Measurements from ENCODE around the gene SH3RF3.

SH3RF3 gene

GRCh38 chr2:109182426-109182825, 53.4 kb downstream of the SH3RF3 start:
- Histone ChIP-seq H3K4me1 (ENCODE audit: insufficient read depth, insufficient read length) (no peaks in the 10 kb centered on the region), H3K36me3 (ENCODE audit: insufficient read depth, insufficient read length, low read length) (no peaks in the 10 kb centered on the region), H3K27me3 (ENCODE audit: insufficient read depth, insufficient read length) (no peaks in the 10 kb centered on the region), H3K4me3 (ENCODE audit: insufficient read length, low read depth) (no peak overlapping the region), H3K9me3 (ENCODE audit: insufficient read depth, low read length) (peaks cover 14% of the 10 kb centered on the region; the same call in 1 of the 2 replicates), H3K9ac (ENCODE audit: insufficient read length, low read depth) (no peak overlapping the region)
- DNase-seq (ENCODE audit: low read depth, low spot score), result no peak
- TF ChIP-seq ZNF274 (IDR thresholded peaks at IDR 0.05; ENCODE audit: low read depth, low read length) (no peak), SUZ12 (IDR thresholded peaks at IDR 0.05; ENCODE audit: extremely low read depth, insufficient read depth, insufficient read length) (no peak), YY1 (IDR thresholded peaks at IDR 0.05; ENCODE audit: insufficient read depth, insufficient read length) (no peak)

GRCh38 chr2:109183871-109184270, 54.9 kb downstream of the SH3RF3 start:
- Histone ChIP-seq H3K4me1 (ENCODE audit: insufficient read depth, insufficient read length) (no peaks in the 10 kb centered on the region), H3K9me3 (ENCODE audit: insufficient read depth, low read length) (peaks cover 14% of the 10 kb centered on the region; the same call in 1 of the 2 replicates), H3K27me3 (ENCODE audit: insufficient read depth, insufficient read length) (no peaks in the 10 kb centered on the region), H3K36me3 (ENCODE audit: insufficient read depth, insufficient read length, low read length) (no peaks in the 10 kb centered on the region), H3K4me3 (ENCODE audit: insufficient read length, low read depth) (no peak overlapping the region), H3K9ac (ENCODE audit: insufficient read length, low read depth) (no peak overlapping the region)
- no peak for DNase-seq (ENCODE audit: low read depth, low spot score)
- TF ChIP-seq ZNF274 (IDR thresholded peaks at IDR 0.05; ENCODE audit: low read depth, low read length) (no peak), YY1 (IDR thresholded peaks at IDR 0.05; ENCODE audit: insufficient read depth, insufficient read length) (no peak), SUZ12 (IDR thresholded peaks at IDR 0.05; ENCODE audit: extremely low read depth, insufficient read depth, insufficient read length) (no peak)

GRCh38 chr2:109184368-109184767, 55.4 kb downstream of the SH3RF3 start:
- DNase-seq (ENCODE audit: low read depth, low spot score), result no peak
- TF ChIP-seq SUZ12 (IDR thresholded peaks at IDR 0.05; ENCODE audit: extremely low read depth, insufficient read depth, insufficient read length) (no peak), YY1 (IDR thresholded peaks at IDR 0.05; ENCODE audit: insufficient read depth, insufficient read length) (no peak), ZNF274 (IDR thresholded peaks at IDR 0.05; ENCODE audit: low read depth, low read length) (no peak)

GRCh38 chr2:109185338-109185737, 56.3 kb downstream of the SH3RF3 start:
- no peak for DNase-seq (ENCODE audit: low read depth, low spot score)
- H3K9me3 ChIP-seq (ENCODE audit: insufficient read depth, low read length), result 0 out of 2 replicates have a peak, but pooled peaks cover 1% of the 10 kb centered on the region
- H3K36me3 ChIP-seq (ENCODE audit: insufficient read depth, insufficient read length, low read length), result no peaks in the 10 kb centered on the region
- TF ChIP-seq ZNF274 (IDR thresholded peaks at IDR 0.05; ENCODE audit: low read depth, low read length), result no peak
- TF ChIP-seq SUZ12 (IDR thresholded peaks at IDR 0.05; ENCODE audit: extremely low read depth, insufficient read depth, insufficient read length), result no peak
- no peak for TF ChIP-seq YY1 (IDR thresholded peaks at IDR 0.05; ENCODE audit: insufficient read depth, insufficient read length)
- no peaks in the 10 kb centered on the region for H3K4me1 ChIP-seq (ENCODE audit: insufficient read depth, insufficient read length)
- no peaks in the 10 kb centered on the region for H3K27me3 ChIP-seq (ENCODE audit: insufficient read depth, insufficient read length)
- no peak overlapping the region for H3K4me3 ChIP-seq (ENCODE audit: insufficient read length, low read depth)
- H3K9ac ChIP-seq (ENCODE audit: insufficient read length, low read depth), result no peak overlapping the region

More at GRCh38 chr2:109184368-109184767, 55.4 kb downstream of the SH3RF3 start:
- H3K9me3 ChIP-seq (ENCODE audit: insufficient read depth, low read length), result peaks cover 11% of the 10 kb centered on the region; the same call in 1 of the 2 replicates
- H3K4me1 ChIP-seq (ENCODE audit: insufficient read depth, insufficient read length), result no peaks in the 10 kb centered on the region
- no peaks in the 10 kb centered on the region for H3K27me3 ChIP-seq (ENCODE audit: insufficient read depth, insufficient read length)
- H3K9ac ChIP-seq (ENCODE audit: insufficient read length, low read depth), result no peak overlapping the region
- no peak overlapping the region for H3K4me3 ChIP-seq (ENCODE audit: insufficient read length, low read depth)
- H3K36me3 ChIP-seq (ENCODE audit: insufficient read depth, insufficient read length, low read length), result no peaks in the 10 kb centered on the region

- no peak overlapping the region for H3K9ac ChIP-seq (ENCODE audit: insufficient read length, low read depth)
- H3K4me3 ChIP-seq (ENCODE audit: insufficient read length, low read depth), result no peak overlapping the region
- no peaks in the 10 kb centered on the region for H3K36me3 ChIP-seq (ENCODE audit: insufficient read depth, insufficient read length, low read length)
- DNase-seq (ENCODE audit: low read depth, low spot score), result no peak
- no peaks in the 10 kb centered on the region for H3K9me3 ChIP-seq (ENCODE audit: insufficient read depth, low read length)
- H3K4me1 ChIP-seq (ENCODE audit: insufficient read depth, insufficient read length), result no peaks in the 10 kb centered on the region
- no peaks in the 10 kb centered on the region for H3K27me3 ChIP-seq (ENCODE audit: insufficient read depth, insufficient read length)
- TF ChIP-seq ZNF274 (IDR thresholded peaks at IDR 0.05; ENCODE audit: low read depth, low read length) (no peak), YY1 (IDR thresholded peaks at IDR 0.05; ENCODE audit: insufficient read depth, insufficient read length) (no peak)
These were observed 57.0 kb downstream of the SH3RF3 start for GRCh38 chr2:109185821-109186570.

- TF ChIP-seq SUZ12 (IDR thresholded peaks at IDR 0.05; ENCODE audit: extremely low read depth, insufficient read depth, insufficient read length), result no peak
- no peak for TF ChIP-seq ZNF274 (IDR thresholded peaks at IDR 0.05; ENCODE audit: low read depth, low read length)
- TF ChIP-seq YY1 (IDR thresholded peaks at IDR 0.05; ENCODE audit: insufficient read depth, insufficient read length), result no peak
- Histone ChIP-seq H3K36me3 (ENCODE audit: insufficient read depth, insufficient read length, low read length) (no peaks in the 10 kb centered on the region), H3K4me3 (ENCODE audit: insufficient read length, low read depth) (no peak overlapping the region), H3K4me1 (ENCODE audit: insufficient read depth, insufficient read length) (no peaks in the 10 kb centered on the region), H3K27me3 (ENCODE audit: insufficient read depth, insufficient read length) (no peaks in the 10 kb centered on the region), H3K9ac (ENCODE audit: insufficient read length, low read depth) (no peak overlapping the region), H3K9me3 (ENCODE audit: insufficient read depth, low read length) (no peaks in the 10 kb centered on the region)
- DNase-seq (ENCODE audit: low read depth, low spot score), result no peak
These were observed 57.7 kb downstream of the SH3RF3 start for GRCh38 chr2:109186656-109187250.

GRCh38 chr2:109187711-109188495, 58.9 kb downstream of the SH3RF3 start:
- H3K9ac ChIP-seq (ENCODE audit: insufficient read length, low read depth), result no peak overlapping the region
- TF ChIP-seq YY1 (IDR thresholded peaks at IDR 0.05; ENCODE audit: insufficient read depth, insufficient read length), result no peak
- no peak for TF ChIP-seq SUZ12 (IDR thresholded peaks at IDR 0.05; ENCODE audit: extremely low read depth, insufficient read depth, insufficient read length)
- TF ChIP-seq ZNF274 (IDR thresholded peaks at IDR 0.05; ENCODE audit: low read depth, low read length), result no peak
- no peaks in the 10 kb centered on the region for H3K36me3 ChIP-seq (ENCODE audit: insufficient read depth, insufficient read length, low read length)
- no peaks in the 10 kb centered on the region for H3K27me3 ChIP-seq (ENCODE audit: insufficient read depth, insufficient read length)
- H3K4me3 ChIP-seq (ENCODE audit: insufficient read length, low read depth), result no peak overlapping the region
- no peaks in the 10 kb centered on the region for H3K9me3 ChIP-seq (ENCODE audit: insufficient read depth, low read length)
- DNase-seq (ENCODE audit: low read depth, low spot score), result no peak
- no peaks in the 10 kb centered on the region for H3K4me1 ChIP-seq (ENCODE audit: insufficient read depth, insufficient read length)

All from NT2/D1 (cell line).